Measurements from ENCODE around the gene ITM2C.

The ITM2C gene

DNA sequence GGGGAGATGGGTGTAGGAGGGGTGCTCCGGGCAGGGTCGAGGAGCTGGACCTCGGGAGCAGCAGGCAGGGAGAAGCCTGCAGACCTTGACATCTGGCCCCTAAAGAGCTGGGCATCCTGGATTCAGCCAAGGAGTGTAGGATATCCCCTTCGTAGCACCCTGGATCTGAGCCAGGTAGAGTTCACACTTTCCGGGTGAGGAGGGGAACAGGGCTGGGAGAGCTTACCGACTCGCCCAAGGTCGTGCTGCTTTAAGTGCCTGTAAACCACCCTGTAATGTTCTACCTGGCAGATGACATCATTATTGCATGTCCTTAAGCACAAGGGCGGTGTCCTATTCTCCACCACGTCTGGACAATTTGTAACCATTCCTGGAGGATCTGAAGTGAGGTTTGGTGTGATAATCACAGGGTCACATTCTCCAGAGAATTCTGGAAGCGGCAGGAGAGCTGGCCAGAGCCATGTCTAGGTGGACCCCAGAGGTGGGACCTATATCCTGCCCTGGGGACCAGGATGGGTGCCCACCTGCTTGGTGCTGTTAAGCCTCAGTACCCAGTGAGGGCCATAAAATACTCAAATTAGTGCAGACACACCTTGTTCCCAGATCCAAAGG is 14.6 kb downstream of the ITM2C start:
- no peak for TF ChIP-seq EZH2 (IDR thresholded peaks at IDR 0.05)
- no peak for TF ChIP-seq FOXP2 (optimal IDR thresholded peaks at IDR 0.05; ENCODE audit: control extremely low read depth, extremely low read length, insufficient read depth)
- no peak for TF ChIP-seq POLR2AphosphoS5 (IDR thresholded peaks at IDR 0.05; ENCODE audit: borderline replicate concordance, low read depth, low read length)
- no peak overlapping the region for H3K4me3 ChIP-seq
- no peak overlapping the region for H3K27ac ChIP-seq
- no peak overlapping the region for H3K9ac ChIP-seq (ENCODE audit: insufficient read length)
- H3K9me3 ChIP-seq (ENCODE audit: low read depth, low read length), result no peaks in the 10 kb centered on the region
- DNase-seq (ENCODE audit: low read depth, low spot score), result no peak
- H3K36me3 ChIP-seq (ENCODE audit: insufficient read depth, low read length), result peaks cover 50% of the 10 kb centered on the region

DNA sequence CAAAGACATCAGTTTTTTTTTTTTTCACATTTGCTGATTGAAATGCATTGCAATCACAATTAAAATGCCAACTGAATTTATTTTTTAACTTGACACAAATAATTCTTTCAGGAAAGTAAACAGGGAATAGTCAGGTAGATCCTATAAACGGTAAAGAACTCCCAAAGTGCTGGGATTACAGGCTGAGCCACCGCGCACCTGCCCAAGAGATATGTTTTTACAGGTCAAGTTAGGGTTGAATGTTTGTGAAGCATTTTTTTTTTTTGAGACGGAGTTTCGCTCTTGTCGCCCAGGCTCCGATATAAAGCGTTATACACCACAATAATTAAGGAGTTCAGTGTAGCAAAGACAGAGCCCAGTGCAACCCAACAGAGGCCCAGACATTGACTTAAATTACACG is 15.1 kb downstream of the ITM2C start:
- Histone ChIP-seq H3K9ac (ENCODE audit: insufficient read length) (no peak overlapping the region), H3K36me3 (ENCODE audit: insufficient read depth, low read length) (peaks cover 45% of the 10 kb centered on the region), H3K27ac (no peak overlapping the region), H3K9me3 (ENCODE audit: low read depth, low read length) (no peaks in the 10 kb centered on the region), H3K4me3 (no peak overlapping the region)
- TF ChIP-seq FOXP2 (optimal IDR thresholded peaks at IDR 0.05; ENCODE audit: control extremely low read depth, extremely low read length, insufficient read depth) (no peak), EZH2 (IDR thresholded peaks at IDR 0.05) (no peak), POLR2AphosphoS5 (IDR thresholded peaks at IDR 0.05; ENCODE audit: borderline replicate concordance, low read depth, low read length) (no peak)
- DNase-seq (ENCODE audit: low read depth, low spot score), result no peak

DNA sequence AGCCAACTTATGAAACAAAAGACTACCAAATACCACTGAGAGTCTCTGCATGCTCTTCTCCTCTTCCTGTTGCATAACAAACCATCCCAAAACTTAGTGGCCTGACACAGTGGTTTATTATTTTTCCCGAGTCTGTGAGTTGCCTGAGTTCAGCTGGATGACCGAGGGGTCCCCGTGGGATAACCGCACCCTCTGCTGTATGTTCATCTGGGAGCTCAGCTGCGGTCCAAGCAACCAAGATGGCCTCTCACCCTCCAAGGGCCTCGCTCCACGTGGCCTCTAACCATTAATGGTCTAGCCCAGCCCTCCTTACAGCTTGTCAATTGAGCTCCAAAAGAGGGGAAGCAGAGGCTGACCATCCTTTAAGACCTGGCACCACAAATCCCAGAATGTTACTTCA is 17.1 kb downstream of the ITM2C start:
- H3K9ac ChIP-seq (ENCODE audit: insufficient read length), result no peak overlapping the region
- H3K27ac ChIP-seq, result no peak overlapping the region
- no peak for DNase-seq (ENCODE audit: low read depth, low spot score)
- TF ChIP-seq FOXP2 (optimal IDR thresholded peaks at IDR 0.05; ENCODE audit: control extremely low read depth, extremely low read length, insufficient read depth), result no peak
- TF ChIP-seq POLR2AphosphoS5 (IDR thresholded peaks at IDR 0.05; ENCODE audit: borderline replicate concordance, low read depth, low read length), result no peak
- no peak for TF ChIP-seq EZH2 (IDR thresholded peaks at IDR 0.05)
- H3K36me3 ChIP-seq (ENCODE audit: insufficient read depth, low read length), result peaks cover 28% of the 10 kb centered on the region
- no peaks in the 10 kb centered on the region for H3K9me3 ChIP-seq (ENCODE audit: low read depth, low read length)
- H3K4me3 ChIP-seq, result no peak overlapping the region

DNA sequence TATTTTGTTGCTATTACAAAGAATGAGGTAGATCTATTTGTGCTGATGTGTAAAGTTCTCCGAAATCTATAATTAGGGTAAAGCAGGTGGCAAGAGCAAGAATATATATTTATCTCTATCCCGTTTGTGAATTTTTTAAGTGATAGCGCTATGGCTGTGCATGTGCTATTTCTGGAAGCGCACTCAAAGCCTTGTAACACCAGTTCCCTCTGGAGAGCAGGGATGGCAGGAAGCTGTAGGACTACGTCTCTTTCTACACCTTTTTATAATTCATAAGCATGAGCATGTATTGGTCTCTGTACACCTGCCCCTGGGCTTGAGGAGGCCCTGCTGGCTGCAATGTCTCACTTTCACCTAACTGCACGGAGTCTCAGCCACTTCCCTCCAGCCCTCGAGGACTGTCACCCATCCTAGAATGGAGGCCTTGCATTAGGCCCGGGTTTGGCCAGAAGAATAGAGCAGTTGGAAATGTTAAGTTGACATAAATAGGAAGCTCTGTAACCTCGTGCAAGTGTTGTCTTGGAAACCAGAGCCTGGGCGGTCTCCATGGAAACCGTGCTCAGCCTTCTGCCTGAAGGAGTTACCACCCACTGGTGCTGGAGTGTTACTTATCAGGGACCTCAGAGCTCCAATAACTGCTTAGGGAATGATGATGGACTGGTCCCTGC is 20.9 kb downstream of the ITM2C start:
- no peak for TF ChIP-seq POLR2AphosphoS5 (IDR thresholded peaks at IDR 0.05; ENCODE audit: borderline replicate concordance, low read depth, low read length)
- TF ChIP-seq EZH2 (IDR thresholded peaks at IDR 0.05), result no peak
- TF ChIP-seq FOXP2 (optimal IDR thresholded peaks at IDR 0.05; ENCODE audit: control extremely low read depth, extremely low read length, insufficient read depth), result no peak
- H3K9ac ChIP-seq (ENCODE audit: insufficient read length), result no peak overlapping the region
- H3K27ac ChIP-seq, result no peak overlapping the region
- H3K4me3 ChIP-seq, result no peak overlapping the region
- peak; percentile 66 for DNase-seq (ENCODE audit: low read depth, low spot score)
- H3K9me3 ChIP-seq (ENCODE audit: low read depth, low read length), result no peaks in the 10 kb centered on the region
- H3K36me3 ChIP-seq (ENCODE audit: insufficient read depth, low read length), result no peaks in the 10 kb centered on the region

- no peak for TF ChIP-seq FOXP2 (optimal IDR thresholded peaks at IDR 0.05; ENCODE audit: control extremely low read depth, extremely low read length, insufficient read depth)
- TF ChIP-seq EZH2 (IDR thresholded peaks at IDR 0.05), result no peak
- no peak for TF ChIP-seq POLR2AphosphoS5 (IDR thresholded peaks at IDR 0.05; ENCODE audit: borderline replicate concordance, low read depth, low read length)
- Histone ChIP-seq H3K9me3 (ENCODE audit: low read depth, low read length) (no peaks in the 10 kb centered on the region), H3K4me3 (no peak overlapping the region), H3K36me3 (ENCODE audit: insufficient read depth, low read length) (no peaks in the 10 kb centered on the region), H3K9ac (ENCODE audit: insufficient read length) (no peak overlapping the region), H3K27ac (no peak overlapping the region)
- no peak for DNase-seq (ENCODE audit: low read depth, low spot score)
These were observed 21.5 kb downstream of the ITM2C start for GRCh38 chr2:230886206-230886605.

- TF ChIP-seq EZH2 (IDR thresholded peaks at IDR 0.05) (no peak), FOXP2 (optimal IDR thresholded peaks at IDR 0.05; ENCODE audit: control extremely low read depth, extremely low read length, insufficient read depth) (no peak), POLR2AphosphoS5 (IDR thresholded peaks at IDR 0.05; ENCODE audit: borderline replicate concordance, low read depth, low read length) (no peak)
- H3K36me3 ChIP-seq (ENCODE audit: insufficient read depth, low read length), result no peaks in the 10 kb centered on the region
- H3K4me3 ChIP-seq, result no peak overlapping the region
- H3K9ac ChIP-seq (ENCODE audit: insufficient read length), result no peak overlapping the region
- no peaks in the 10 kb centered on the region for H3K9me3 ChIP-seq (ENCODE audit: low read depth, low read length)
- H3K27ac ChIP-seq, result no peak overlapping the region
- DNase-seq (ENCODE audit: low read depth, low spot score), result no peak
These were observed 21.9 kb downstream of the ITM2C start for GRCh38 chr2:230886671-230887071.

DNA sequence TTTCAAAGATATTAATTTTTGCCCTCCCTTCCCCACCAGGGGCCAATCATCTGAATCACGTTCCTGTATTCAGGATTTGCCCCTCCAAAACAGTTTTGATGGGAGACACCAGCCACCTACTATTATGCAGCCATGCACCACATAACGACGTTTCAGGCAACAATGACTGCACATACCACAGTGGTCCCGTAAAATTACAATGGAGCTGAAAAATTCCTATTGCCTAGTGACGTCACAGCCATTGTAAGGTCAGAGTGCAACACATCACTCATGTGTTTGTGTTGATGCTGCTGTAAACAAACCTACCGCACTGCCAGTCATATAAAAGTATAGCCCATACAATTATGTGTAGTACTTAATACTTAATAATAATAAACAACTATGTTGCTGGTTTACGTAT is 22.6 kb downstream of the ITM2C start:
- no peaks in the 10 kb centered on the region for H3K36me3 ChIP-seq (ENCODE audit: insufficient read depth, low read length)
- H3K9ac ChIP-seq (ENCODE audit: insufficient read length), result no peak overlapping the region
- H3K27ac ChIP-seq, result no peak overlapping the region

GRCh38 chr2:230888824-230889400 is 24.2 kb downstream of the ITM2C start:
- Histone ChIP-seq H3K4me3 (no peak overlapping the region), H3K9ac (ENCODE audit: insufficient read length) (no peak overlapping the region), H3K36me3 (ENCODE audit: insufficient read depth, low read length) (no peaks in the 10 kb centered on the region), H3K27ac (no peak overlapping the region), H3K9me3 (ENCODE audit: low read depth, low read length) (no peaks in the 10 kb centered on the region)
- no peak for DNase-seq (ENCODE audit: low read depth, low spot score)
- TF ChIP-seq EZH2 (IDR thresholded peaks at IDR 0.05), result no peak
- TF ChIP-seq FOXP2 (optimal IDR thresholded peaks at IDR 0.05; ENCODE audit: control extremely low read depth, extremely low read length, insufficient read depth), result no peak
- TF ChIP-seq POLR2AphosphoS5 (IDR thresholded peaks at IDR 0.05; ENCODE audit: borderline replicate concordance, low read depth, low read length), result no peak

More for the DNA sequence above, 22.6 kb downstream of the ITM2C start:
- TF ChIP-seq POLR2AphosphoS5 (IDR thresholded peaks at IDR 0.05; ENCODE audit: borderline replicate concordance, low read depth, low read length) (no peak), FOXP2 (optimal IDR thresholded peaks at IDR 0.05; ENCODE audit: control extremely low read depth, extremely low read length, insufficient read depth) (no peak), EZH2 (IDR thresholded peaks at IDR 0.05) (no peak)
- H3K4me3 ChIP-seq, result no peak overlapping the region
- H3K9me3 ChIP-seq (ENCODE audit: low read depth, low read length), result no peaks in the 10 kb centered on the region
- no peak for DNase-seq (ENCODE audit: low read depth, low spot score)

All from SK-N-MC (cell line).